ENCODE measurements around the gene ENTREP1.

Gene ENTREP1

DNA sequence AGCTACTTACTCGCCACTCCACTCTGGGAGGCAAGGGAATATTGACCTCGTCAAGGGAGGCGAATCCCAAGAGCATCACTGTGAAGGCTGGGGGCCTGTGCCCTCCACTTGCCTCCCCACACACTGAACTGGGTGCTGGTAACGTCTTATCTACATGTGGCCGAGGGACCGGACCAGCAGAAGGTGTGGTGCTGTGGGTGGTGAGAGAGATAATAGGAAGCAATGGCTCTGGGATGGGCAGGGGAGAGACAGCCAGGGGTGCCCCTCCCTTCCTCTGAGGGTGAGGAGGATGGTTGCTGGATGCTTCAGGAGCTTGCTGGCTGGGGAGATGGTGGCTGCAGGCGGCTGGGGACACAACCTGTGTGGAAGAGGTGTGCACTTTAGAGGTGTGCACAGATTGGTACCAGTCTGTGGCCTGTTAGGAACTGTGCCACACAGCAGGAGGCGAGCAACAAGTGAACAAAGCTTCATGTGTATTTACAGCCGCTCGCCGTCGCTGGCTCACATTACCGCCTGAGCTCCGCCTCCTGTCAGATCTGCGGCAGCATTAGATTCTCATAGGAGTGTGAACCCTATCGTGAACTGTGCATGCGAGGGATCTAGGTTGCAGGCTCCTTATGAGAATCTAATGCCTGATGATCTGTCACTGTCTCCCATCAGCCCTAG lies 100.3 kb downstream of the ENTREP1 start:
- peaks cover 3% of the 10 kb centered on the region for H3K27me3 Mint-ChIP-seq (ENCODE audit: low read depth, poor library complexity)
- TF ChIP-seq, protein P1, sequence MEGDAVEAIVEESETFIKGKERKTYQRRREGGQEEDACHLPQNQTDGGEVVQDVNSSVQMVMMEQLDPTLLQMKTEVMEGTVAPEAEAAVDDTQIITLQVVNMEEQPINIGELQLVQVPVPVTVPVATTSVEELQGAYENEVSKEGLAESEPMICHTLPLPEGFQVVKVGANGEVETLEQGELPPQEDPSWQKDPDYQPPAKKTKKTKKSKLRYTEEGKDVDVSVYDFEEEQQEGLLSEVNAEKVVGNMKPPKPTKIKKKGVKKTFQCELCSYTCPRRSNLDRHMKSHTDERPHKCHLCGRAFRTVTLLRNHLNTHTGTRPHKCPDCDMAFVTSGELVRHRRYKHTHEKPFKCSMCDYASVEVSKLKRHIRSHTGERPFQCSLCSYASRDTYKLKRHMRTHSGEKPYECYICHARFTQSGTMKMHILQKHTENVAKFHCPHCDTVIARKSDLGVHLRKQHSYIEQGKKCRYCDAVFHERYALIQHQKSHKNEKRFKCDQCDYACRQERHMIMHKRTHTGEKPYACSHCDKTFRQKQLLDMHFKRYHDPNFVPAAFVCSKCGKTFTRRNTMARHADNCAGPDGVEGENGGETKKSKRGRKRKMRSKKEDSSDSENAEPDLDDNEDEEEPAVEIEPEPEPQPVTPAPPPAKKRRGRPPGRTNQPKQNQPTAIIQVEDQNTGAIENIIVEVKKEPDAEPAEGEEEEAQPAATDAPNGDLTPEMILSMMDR (IDR thresholded peaks at IDR 0.05), result no peak
- no peak overlapping the region for H3K4me3 Mint-ChIP-seq
- peak overlapping the region; percentile 61 for H3K27ac Mint-ChIP-seq
- H3K9me3 Mint-ChIP-seq, result peaks cover 15% of the 10 kb centered on the region
- peaks cover 11% of the 10 kb centered on the region for H3K4me1 Mint-ChIP-seq
- no peak for DNase-seq
- H3K36me3 Mint-ChIP-seq (ENCODE audit: low read depth), result peaks cover 4% of the 10 kb centered on the region

GRCh38 chr9:69427286-69427685 lies 102.3 kb downstream of the ENTREP1 start:
- Mint-ChIP-seq H3K36me3 (ENCODE audit: low read depth) (peaks cover 4% of the 10 kb centered on the region), H3K27me3 (ENCODE audit: low read depth, poor library complexity) (peaks cover 11% of the 10 kb centered on the region), H3K4me3 (no peak overlapping the region), H3K4me1 (peaks cover 27% of the 10 kb centered on the region), H3K27ac (peak overlapping the region; percentile 42), H3K9me3 (peaks cover 19% of the 10 kb centered on the region)
- TF ChIP-seq, protein P1 (IDR thresholded peaks at IDR 0.05), result no peak
- no peak for DNase-seq

DNA sequence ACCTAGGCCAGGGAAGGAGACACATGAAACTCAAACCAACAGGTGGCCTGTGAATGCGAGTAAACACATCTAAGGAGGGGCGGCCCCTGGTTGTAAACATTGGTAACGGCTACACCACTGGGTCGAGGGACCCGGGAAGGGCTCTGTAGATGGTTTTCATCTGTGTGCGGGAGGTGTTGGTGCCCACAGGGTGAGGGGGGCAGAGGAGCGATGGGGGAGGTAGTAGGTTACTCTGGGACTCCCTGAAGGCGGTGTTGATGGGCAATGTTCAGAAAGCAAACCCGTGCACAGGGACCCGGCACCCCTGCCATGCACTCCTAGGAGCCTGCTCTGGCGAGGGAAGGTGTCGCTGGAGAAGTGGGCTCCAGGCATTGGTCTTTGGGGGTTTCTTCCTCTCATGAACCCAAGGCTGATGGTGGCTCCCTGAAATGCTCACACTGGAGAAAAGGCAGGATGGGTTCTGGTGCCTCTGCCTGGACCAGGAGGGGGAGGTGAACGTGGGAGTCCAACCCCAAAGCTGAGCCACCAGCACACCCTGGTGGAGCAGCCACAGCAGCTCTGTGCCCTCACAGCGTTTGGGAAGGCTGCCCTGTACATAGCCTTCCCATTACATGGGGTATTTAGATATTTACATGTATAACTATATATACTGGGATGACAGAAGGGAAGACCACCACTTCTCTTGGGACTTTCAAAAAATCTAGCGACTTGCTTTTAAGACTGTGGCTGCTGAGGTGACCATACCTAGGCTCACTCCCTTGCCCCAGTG lies 103.2 kb downstream of the ENTREP1 start:
- H3K4me1 Mint-ChIP-seq, result peaks cover 36% of the 10 kb centered on the region
- no peak overlapping the region for H3K4me3 Mint-ChIP-seq
- TF ChIP-seq, protein P1 (IDR thresholded peaks at IDR 0.05), result no peak
- H3K27ac Mint-ChIP-seq, result no peak overlapping the region
- no peak for DNase-seq
- H3K36me3 Mint-ChIP-seq (ENCODE audit: low read depth), result peaks cover 4% of the 10 kb centered on the region
- H3K9me3 Mint-ChIP-seq, result peaks cover 23% of the 10 kb centered on the region
- peaks cover 11% of the 10 kb centered on the region for H3K27me3 Mint-ChIP-seq (ENCODE audit: low read depth, poor library complexity)

DNA sequence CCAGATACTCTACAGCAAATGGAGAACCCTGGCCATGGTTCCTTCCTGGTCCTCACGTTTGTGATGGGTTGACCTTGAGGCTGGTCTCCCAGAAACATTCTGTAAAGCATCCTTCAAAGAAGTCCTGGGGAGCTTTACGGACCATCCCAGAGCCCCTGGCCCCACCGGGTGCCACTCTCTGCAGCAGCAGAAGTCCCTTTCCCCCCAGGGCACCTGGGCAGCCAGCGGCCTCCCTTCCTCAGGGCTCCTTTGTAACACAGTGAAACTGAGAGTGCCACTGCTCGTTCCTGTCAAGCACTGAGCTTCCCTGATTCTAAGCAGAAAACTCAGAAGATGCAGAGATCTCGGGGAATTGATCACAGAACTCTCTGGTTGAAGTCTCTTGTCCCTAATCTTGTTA lies 104.3 kb downstream of the ENTREP1 start:
- TF ChIP-seq, protein P1 (IDR thresholded peaks at IDR 0.05), result no peak
- Mint-ChIP-seq H3K27me3 (ENCODE audit: low read depth, poor library complexity) (peaks cover 11% of the 10 kb centered on the region), H3K4me3 (no peak overlapping the region), H3K36me3 (ENCODE audit: low read depth) (peaks cover 4% of the 10 kb centered on the region), H3K9me3 (peaks cover 23% of the 10 kb centered on the region), H3K4me1 (peaks cover 39% of the 10 kb centered on the region), H3K27ac (no peak overlapping the region)
- no peak for DNase-seq

DNA sequence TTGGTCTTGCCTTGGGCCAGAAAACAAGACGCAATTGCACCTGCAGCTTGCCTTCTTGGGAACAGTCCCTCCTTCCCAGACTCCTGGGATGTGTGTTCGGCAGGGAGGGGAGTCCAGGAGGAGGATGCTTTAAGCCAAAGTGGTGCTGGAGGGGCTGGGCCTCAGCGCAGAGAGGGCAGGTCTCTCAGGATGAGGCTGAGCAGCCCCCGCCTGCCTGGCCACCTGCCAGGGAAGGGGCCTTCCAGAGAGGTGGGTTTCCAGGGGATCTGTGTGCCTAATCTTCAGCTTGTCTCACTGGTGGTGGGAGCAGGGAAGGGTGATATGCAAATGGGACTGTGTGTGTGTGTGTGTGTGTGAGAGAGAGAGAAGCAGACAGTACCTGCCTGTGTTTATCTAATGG lies 105.2 kb downstream of the ENTREP1 start:
- no peak for DNase-seq
- Mint-ChIP-seq H3K27me3 (ENCODE audit: low read depth, poor library complexity) (peaks cover 11% of the 10 kb centered on the region), H3K36me3 (ENCODE audit: low read depth) (peaks cover under 1% of the 10 kb centered on the region), H3K27ac (no peak overlapping the region), H3K4me1 (peaks cover 31% of the 10 kb centered on the region), H3K4me3 (no peak overlapping the region), H3K9me3 (peaks cover 15% of the 10 kb centered on the region)
- TF ChIP-seq, protein P1 (IDR thresholded peaks at IDR 0.05), result no peak
